ENCODE data around the gene NIT1.

Gene NIT1

DNA sequence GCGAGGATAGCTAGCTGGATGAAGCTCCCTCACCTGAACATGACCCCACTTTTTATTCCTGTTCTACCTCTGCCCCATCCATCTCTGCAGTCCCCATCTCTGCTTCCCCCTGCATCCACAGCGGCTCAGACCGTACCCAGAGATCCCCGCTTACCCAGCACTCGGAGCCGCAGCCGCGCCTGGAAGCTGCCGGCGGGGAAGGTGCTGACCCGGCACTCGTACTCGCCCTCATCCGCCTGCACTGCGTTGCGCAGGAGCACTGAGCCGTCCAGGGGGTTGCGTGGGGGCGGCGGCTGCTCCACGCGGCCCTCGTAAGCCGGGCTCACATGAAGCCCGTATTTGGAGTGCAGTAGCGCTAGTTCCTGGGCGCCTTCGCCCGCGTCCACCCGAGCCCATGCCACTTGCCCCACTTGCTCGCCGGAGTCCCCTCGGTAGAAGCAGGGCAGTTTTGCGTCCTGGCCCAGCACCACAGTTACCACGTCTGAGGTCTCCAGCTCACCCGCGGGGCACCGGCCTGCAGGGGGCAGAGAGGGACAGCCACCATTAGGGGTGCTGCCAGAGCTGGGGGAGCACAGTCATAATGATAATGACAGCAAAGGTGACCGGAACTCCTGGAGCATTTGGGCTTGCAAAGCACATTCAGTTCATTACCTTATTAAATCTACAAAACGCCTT is 38.3 kb upstream of the NIT1 start:
- Histone ChIP-seq H3K9ac (ENCODE audit: low read depth, low read length, poor library complexity) (no peak overlapping the region), H4K8ac (ENCODE audit: low read depth, low read length) (no peak overlapping the region), H2BK15ac (ENCODE audit: low read length) (no peak overlapping the region), H3K9me3 (replicated peaks in 1 of 2; ENCODE audit: control insufficient read depth in 2 of 2, insufficient read depth in 1 of 2, low read depth in 1 of 2, low read length in 2 of 2) (no peaks in the 10 kb centered on the region), H3K4me1 (ENCODE audit: control insufficient read depth in 2 of 2, insufficient read depth in 1 of 2, low read depth in 1 of 2, low read length in 2 of 2) (peaks cover 4 to 7% of the 10 kb centered on the region in 2 donors), H4K91ac (ENCODE audit: low read depth, low read length, poor library complexity) (no peak overlapping the region), H2AK5ac (ENCODE audit: low read depth, low read length) (no peak overlapping the region), H3K4me2 (ENCODE audit: insufficient read depth, low read length, poor library complexity, severe bottlenecking) (no peak overlapping the region), H3K27ac (replicated peaks; ENCODE audit: low read length) (no peak overlapping the region), H2AFZ (ENCODE audit: low read length) (no peak overlapping the region), H3K14ac (ENCODE audit: low read length) (no peak overlapping the region), H2BK5ac (ENCODE audit: low read length) (peak overlapping the region; percentile 32), H3K4me3 (ENCODE audit: low read length in 2 of 2) (no peak overlapping the region), H3K79me1 (ENCODE audit: low read depth, low read length) (no peaks in the 10 kb centered on the region), H3K4ac (ENCODE audit: low read length) (no peak overlapping the region), H3K36me3 (replicated peaks in 1 of 2; ENCODE audit: control insufficient read depth in 2 of 2, insufficient read depth in 2 of 2, low read length in 2 of 2) (no peaks in the 10 kb centered on the region), H3K27me3 (ENCODE audit: control insufficient read depth in 3 of 3, insufficient read depth in 3 of 3, low read depth in 1 of 3, low read length in 3 of 3) (peaks cover 0 to 8% (median 0%) of the 10 kb centered on the region in 3 experiments), H2BK12ac (ENCODE audit: low read length) (no peak overlapping the region), H3K18ac (ENCODE audit: low read length) (no peak overlapping the region), H2BK120ac (ENCODE audit: low read depth, low read length) (no peak overlapping the region), H3K23ac (ENCODE audit: low read depth, low read length, poor library complexity) (peak overlapping the region; percentile 43)
- no peak for DNase-seq (ENCODE audit: low spot score)
- WGBS, 2 donors (ENCODE audit: extremely low coverage in 2 of 2, insufficient read length in 2 of 2, insufficient replicate concordance in 1 of 2): no CpG with 5 or more reads among the region's 41 CpGs

DNA sequence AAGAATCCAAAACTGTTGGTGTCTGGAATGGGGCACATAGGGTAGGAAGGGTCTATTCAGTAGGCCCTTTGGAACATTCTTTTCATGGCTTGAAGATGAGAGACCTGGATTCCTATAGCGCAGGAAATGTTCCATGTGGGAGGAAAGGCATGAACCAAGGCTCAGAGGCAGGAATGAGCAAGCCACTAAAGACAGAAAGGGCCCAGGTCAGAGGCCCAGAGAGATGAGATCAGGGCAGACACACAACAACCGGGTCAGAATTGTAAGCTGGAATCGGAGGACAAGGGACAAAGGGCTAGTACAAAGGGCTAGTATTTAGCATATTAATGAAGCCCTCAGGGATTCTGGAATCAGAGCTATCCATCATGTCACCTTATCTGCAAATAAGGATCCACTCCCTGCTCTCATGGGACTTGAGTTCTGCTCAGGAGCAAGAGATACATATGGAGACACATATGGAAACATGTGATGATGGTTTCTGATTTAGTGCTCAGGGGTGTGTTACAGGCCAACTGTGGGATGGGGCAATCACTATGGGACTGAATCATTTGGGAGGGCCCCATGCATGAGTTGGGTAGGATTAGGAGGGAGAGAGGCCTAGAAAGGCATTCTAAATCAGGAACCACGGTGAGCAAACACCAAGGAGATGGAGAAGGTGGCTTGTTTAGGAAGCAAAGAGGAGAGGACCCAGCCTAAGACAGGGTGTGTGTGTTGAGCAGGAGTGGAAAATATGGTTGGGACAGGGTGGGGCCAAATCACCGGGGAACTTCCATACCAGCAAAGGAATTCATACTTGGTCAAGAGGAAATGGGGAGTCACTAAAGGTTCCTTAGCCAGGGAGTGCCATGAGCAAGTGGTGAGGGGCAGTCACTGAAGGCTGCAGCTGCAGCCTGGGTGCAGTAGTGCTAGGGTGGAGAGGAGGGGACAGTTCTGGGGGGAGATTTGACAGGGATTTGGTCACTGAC is 37.2 kb upstream of the NIT1 start:
- Histone ChIP-seq H3K27ac (replicated peaks; ENCODE audit: low read length) (no peak overlapping the region), H3K4me2 (ENCODE audit: insufficient read depth, low read length, poor library complexity, severe bottlenecking) (no peak overlapping the region), H3K14ac (ENCODE audit: low read length) (no peak overlapping the region), H3K18ac (ENCODE audit: low read length) (peak overlapping the region; percentile 35), H4K8ac (ENCODE audit: low read depth, low read length) (no peak overlapping the region), H3K36me3 (replicated peaks in 1 of 2; ENCODE audit: control insufficient read depth in 2 of 2, insufficient read depth in 2 of 2, low read length in 2 of 2) (no peaks in the 10 kb centered on the region), H4K91ac (ENCODE audit: low read depth, low read length, poor library complexity) (no peak overlapping the region), H2AK5ac (ENCODE audit: low read depth, low read length) (no peak overlapping the region), H3K9me3 (replicated peaks in 1 of 2; ENCODE audit: control insufficient read depth in 2 of 2, insufficient read depth in 1 of 2, low read depth in 1 of 2, low read length in 2 of 2) (no peaks in the 10 kb centered on the region), H3K27me3 (ENCODE audit: control insufficient read depth in 3 of 3, insufficient read depth in 3 of 3, low read depth in 1 of 3, low read length in 3 of 3) (peaks cover 0 to 8% (median 0%) of the 10 kb centered on the region in 3 experiments), H2BK15ac (ENCODE audit: low read length) (no peak overlapping the region), H3K9ac (ENCODE audit: low read depth, low read length, poor library complexity) (no peak overlapping the region), H3K79me1 (ENCODE audit: low read depth, low read length) (no peaks in the 10 kb centered on the region), H3K4me1 (ENCODE audit: control insufficient read depth in 2 of 2, insufficient read depth in 1 of 2, low read depth in 1 of 2, low read length in 2 of 2) (peaks cover 6 to 7% of the 10 kb centered on the region in 2 donors), H2BK120ac (ENCODE audit: low read depth, low read length) (no peak overlapping the region), H2AFZ (ENCODE audit: low read length) (no peak overlapping the region), H3K4me3 (ENCODE audit: low read length in 2 of 2) (no peak overlapping the region), H3K4ac (ENCODE audit: low read length) (no peak overlapping the region), H2BK12ac (ENCODE audit: low read length) (no peak overlapping the region), H3K23ac (ENCODE audit: low read depth, low read length, poor library complexity) (no peak overlapping the region), H2BK5ac (ENCODE audit: low read length) (no peak overlapping the region)
- no peak for DNase-seq (ENCODE audit: low spot score)
- no CpG with 5 or more reads among the region's 5 CpGs for WGBS, 2 donors (ENCODE audit: extremely low coverage in 2 of 2, insufficient read length in 2 of 2, insufficient replicate concordance in 1 of 2)

GRCh38 chr1:161081519-161081918 is 36.4 kb upstream of the NIT1 start:
- Histone ChIP-seq H3K27ac (replicated peaks; ENCODE audit: low read length) (no peak overlapping the region), H2BK12ac (ENCODE audit: low read length) (no peak overlapping the region), H4K8ac (ENCODE audit: low read depth, low read length) (no peak overlapping the region), H3K4me1 (ENCODE audit: control insufficient read depth in 2 of 2, insufficient read depth in 1 of 2, low read depth in 1 of 2, low read length in 2 of 2) (peaks cover 6 to 7% of the 10 kb centered on the region in 2 donors), H2AFZ (ENCODE audit: low read length) (no peak overlapping the region), H3K9me3 (replicated peaks in 1 of 2; ENCODE audit: control insufficient read depth in 2 of 2, insufficient read depth in 1 of 2, low read depth in 1 of 2, low read length in 2 of 2) (no peaks in the 10 kb centered on the region), H3K4me2 (ENCODE audit: insufficient read depth, low read length, poor library complexity, severe bottlenecking) (no peak overlapping the region), H3K4ac (ENCODE audit: low read length) (no peak overlapping the region), H3K36me3 (replicated peaks in 1 of 2; ENCODE audit: control insufficient read depth in 2 of 2, insufficient read depth in 2 of 2, low read length in 2 of 2) (no peaks in the 10 kb centered on the region), H3K79me1 (ENCODE audit: low read depth, low read length) (no peaks in the 10 kb centered on the region), H3K9ac (ENCODE audit: low read depth, low read length, poor library complexity) (no peak overlapping the region), H4K91ac (ENCODE audit: low read depth, low read length, poor library complexity) (no peak overlapping the region), H3K4me3 (ENCODE audit: low read length in 2 of 2) (no peak overlapping the region), H2BK15ac (ENCODE audit: low read length) (no peak overlapping the region), H2BK120ac (ENCODE audit: low read depth, low read length) (no peak overlapping the region), H3K14ac (ENCODE audit: low read length) (no peak overlapping the region), H2BK5ac (ENCODE audit: low read length) (no peak overlapping the region), H2AK5ac (ENCODE audit: low read depth, low read length) (no peak overlapping the region), H3K18ac (ENCODE audit: low read length) (no peak overlapping the region), H3K23ac (ENCODE audit: low read depth, low read length, poor library complexity) (no peak overlapping the region), H3K27me3 (ENCODE audit: control insufficient read depth in 3 of 3, insufficient read depth in 3 of 3, low read depth in 1 of 3, low read length in 3 of 3) (peaks cover 0 to 13% (median 0%) of the 10 kb centered on the region in 3 experiments)
- DNase-seq (ENCODE audit: low spot score): no peak
- WGBS, 2 donors (ENCODE audit: extremely low coverage in 2 of 2, insufficient read length in 2 of 2, insufficient replicate concordance in 1 of 2): no CpG with 5 or more reads among the region's 5 CpGs

- no peak overlapping the region for H2BK15ac ChIP-seq (ENCODE audit: low read length)
- H3K4me1 ChIP-seq (ENCODE audit: control insufficient read depth in 2 of 2, insufficient read depth in 1 of 2, low read depth in 1 of 2, low read length in 2 of 2): peaks cover 4 to 6% of the 10 kb centered on the region in 2 donors
- WGBS, 2 donors (ENCODE audit: extremely low coverage in 2 of 2, insufficient read length in 2 of 2, insufficient replicate concordance in 1 of 2): no CpG with 5 or more reads among the region's 2 CpGs
- no peak overlapping the region for H3K23ac ChIP-seq (ENCODE audit: low read depth, low read length, poor library complexity)
- no peak overlapping the region for H2BK5ac ChIP-seq (ENCODE audit: low read length)
- no peaks in the 10 kb centered on the region for H3K9me3 ChIP-seq (replicated peaks in 1 of 2; ENCODE audit: control insufficient read depth in 2 of 2, insufficient read depth in 1 of 2, low read depth in 1 of 2, low read length in 2 of 2)
- H3K14ac ChIP-seq (ENCODE audit: low read length): no peak overlapping the region
- H2BK12ac ChIP-seq (ENCODE audit: low read length): no peak overlapping the region
- no peak overlapping the region for H3K27ac ChIP-seq (replicated peaks; ENCODE audit: low read length)
- peaks cover 0 to 17% (median 0%) of the 10 kb centered on the region in 3 experiments for H3K27me3 ChIP-seq (ENCODE audit: control insufficient read depth in 3 of 3, insufficient read depth in 3 of 3, low read depth in 1 of 3, low read length in 3 of 3)
- no peak overlapping the region for H3K18ac ChIP-seq (ENCODE audit: low read length)
- H2AK5ac ChIP-seq (ENCODE audit: low read depth, low read length): peak overlapping the region; percentile 22
- no peak overlapping the region for H4K8ac ChIP-seq (ENCODE audit: low read depth, low read length)
- DNase-seq (ENCODE audit: low spot score): no peak
- H4K91ac ChIP-seq (ENCODE audit: low read depth, low read length, poor library complexity): no peak overlapping the region
- no peak overlapping the region for H3K4me3 ChIP-seq (ENCODE audit: low read length in 2 of 2)
- H3K4me2 ChIP-seq (ENCODE audit: insufficient read depth, low read length, poor library complexity, severe bottlenecking): no peak overlapping the region
- no peaks in the 10 kb centered on the region for H3K79me1 ChIP-seq (ENCODE audit: low read depth, low read length)
- H3K36me3 ChIP-seq (replicated peaks in 1 of 2; ENCODE audit: control insufficient read depth in 2 of 2, insufficient read depth in 2 of 2, low read length in 2 of 2): no peaks in the 10 kb centered on the region
- H2BK120ac ChIP-seq (ENCODE audit: low read depth, low read length): no peak overlapping the region
- H3K9ac ChIP-seq (ENCODE audit: low read depth, low read length, poor library complexity): no peak overlapping the region
- H3K4ac ChIP-seq (ENCODE audit: low read length): no peak overlapping the region
- no peak overlapping the region for H2AFZ ChIP-seq (ENCODE audit: low read length)
These were observed 35.4 kb upstream of the NIT1 start for GRCh38 chr1:161082483-161082882.
